HCT116 (cell line): ENCODE results near the gene AADACL2. TPM values are rescaled to one million over a fixed set of nuclear protein-coding genes. Genes with fewer than 3 reads are reported as not detected.

Experiments
- ATAC-seq: fragments of 200-7000 bp; cut with Tn5 transposase; 2 replicates; pipeline ENCODE4 v1.9.1; 2020; ENCODE audit warnings: mild to moderate bottlenecking, moderate library complexity
- BruUV-seq: library from RNA; stranded (reverse); fragments of 400-500 nt; replicated peaks from 2 replicates; lab custom pipeline; 2021; lab: Mats Ljungman, UMichigan
- CTCF ChIA-PET: fragments of 300-600 bp; sonication (Branson Sonifier 250); formaldehyde crosslinking; loops from one replicate; lab custom pipeline; 2021; ENCODE audit warnings: antibody characterized with exemption; lab: Charles Lee
- POLR2A ChIA-PET: fragments of 300-600, 350-600 bp; sonication (Branson Sonifier 250); formaldehyde crosslinking; loops from one replicate; lab custom pipeline; 2021; ENCODE audit warnings: antibody characterized with exemption; lab: Charles Lee
- RAD21 ChIA-PET, 2 experiments: fragments of 300-600 bp; sonication (Branson Sonifier 250); formaldehyde crosslinking; loops; one replicate each; lab custom pipeline; 2023; ENCODE audit warnings: low total read pairs in 2 of 2; ENCODE audit not compliant: uncharacterized antibody in 2 of 2, unreplicated experiment in 2 of 2, low non-redundant PET in 1 of 2; lab: Charles Lee
- DNase-seq: peaks from one replicate; pipeline ENCODE4 v3.0.0-alpha.2; 2010; ENCODE audit warnings: low read depth, low spot score
- H2AFZ ChIP-seq: fragments of 200-600 bp; shearing (Covaris generic), sonication (generic); 2 replicates; pipeline ENCODE4 v1.6.1; 2017; ENCODE audit warnings: low read depth, mixed run types, mixed read lengths, antibody characterized with exemption, low read length; ENCODE audit not compliant: poor library complexity, severe bottlenecking
- H3K27ac ChIP-seq: 2 replicates; pipeline ENCODE4 v1.5.1; 2012; ENCODE audit warnings: low read depth, low read length
- H3K27me3 ChIP-seq: fragments of 200-600 bp; sonication (generic); 2 replicates; pipeline ENCODE4 v1.6.1; 2016; ENCODE audit warnings: mixed run types, low read length, mixed read lengths; ENCODE audit not compliant: insufficient read depth
- H3K36me3 ChIP-seq, 2 experiments: fragments of 200-500 bp in 1 of 2; fragments of 200-600 bp in 1 of 2; sonication (Bioruptor generic) in 1 of 2; sonication (generic) in 1 of 2; 2 replicates each; pipeline versions ENCODE4 v1.5.1 to v1.6.1; 2014 to 2016; ENCODE audit warnings: low read length in 2 of 2, inconsistent platforms in 1 of 2, mixed read lengths in 1 of 2, mixed run types in 1 of 2; ENCODE audit not compliant: insufficient read depth in 2 of 2, control insufficient read depth in 1 of 2
- H3K4me1 ChIP-seq, 2 experiments: fragments of 200-600 bp in 1 of 2; sonication (generic) in 1 of 2; 2 replicates each; pipeline versions ENCODE4 v1.5.1 to v1.6.1; 2012 to 2017; ENCODE audit warnings: low read length in 2 of 2, inconsistent platforms in 1 of 2, mild to moderate bottlenecking in 1 of 2, mixed read lengths in 1 of 2, mixed run types in 1 of 2, moderate library complexity in 1 of 2; ENCODE audit not compliant: insufficient read depth in 2 of 2, control insufficient read depth in 1 of 2
- H3K4me2 ChIP-seq: fragments of 200-600 bp; sonication (generic); 2 replicates; pipeline ENCODE4 v1.6.1; 2017; ENCODE audit warnings: mixed run types, low read length, mixed read lengths
- H3K4me3 ChIP-seq, 2 experiments: fragments of 200-600 bp in 1 of 2; sonication (generic) in 1 of 2; replicated peaks in 1 of 2; 2 replicates each; pipeline ENCODE4 v1.5.1; 2011 to 2016; ENCODE audit warnings: low read length in 2 of 2, control low read depth in 1 of 2, low read depth in 1 of 2, mild to moderate bottlenecking in 1 of 2, mixed read lengths in 1 of 2, mixed run types in 1 of 2
- H3K79me2 ChIP-seq: fragments of 200-600 bp; sonication (generic); 2 replicates; pipeline ENCODE4 v1.6.1; 2017; ENCODE audit warnings: mild to moderate bottlenecking, mixed run types, low read length, moderate library complexity, mixed read lengths; ENCODE audit not compliant: insufficient read depth
- H3K9ac ChIP-seq: fragments of 200-600 bp; sonication (generic); 2 replicates; pipeline ENCODE4 v1.6.1; 2016; ENCODE audit warnings: low read length, mixed read lengths
- H3K9me2 ChIP-seq: fragments of 200-600 bp; sonication (generic), shearing (Covaris generic); 2 replicates; pipeline ENCODE4 v1.6.1; 2017; ENCODE audit warnings: mixed run types, mild to moderate bottlenecking, moderate library complexity; ENCODE audit not compliant: insufficient read depth
- H3K9me3 ChIP-seq, 2 experiments: fragments of 200-500 bp in 1 of 2; fragments of 200-600 bp in 1 of 2; sonication (Bioruptor generic) in 1 of 2; sonication (generic) in 1 of 2; 2 replicates each; pipeline ENCODE4 v1.6.1; 2014 to 2017; ENCODE audit warnings: low read length in 2 of 2, mixed read lengths in 2 of 2, inconsistent platforms in 1 of 2, low read depth in 1 of 2, mild to moderate bottlenecking in 1 of 2, mixed run types in 1 of 2, moderate library complexity in 1 of 2; ENCODE audit not compliant: control insufficient read depth in 1 of 2, insufficient read depth in 1 of 2
- H4K20me1 ChIP-seq: fragments of 200-600 bp; sonication (generic), shearing (Covaris generic); 2 replicates; pipeline ENCODE4 v1.6.1; 2017; ENCODE audit warnings: mixed run types, mild to moderate bottlenecking, moderate library complexity; ENCODE audit not compliant: insufficient read depth
- EGR1 ChIP-seq: IDR thresholded peaks from 2 replicates; pipeline ENCODE4 v1.6.1; 2012; ENCODE audit warnings: low read depth
- JUND ChIP-seq: IDR thresholded peaks from 2 replicates; pipeline ENCODE4 v1.6.1; 2012
- MAX ChIP-seq: IDR thresholded peaks from 2 replicates; pipeline ENCODE4 v1.6.1; 2012
- POLR2A ChIP-seq: IDR thresholded peaks from 2 replicates; pipeline ENCODE4 v1.7.0; 2011; ENCODE audit warnings: borderline replicate concordance; ENCODE audit not compliant: insufficient read depth, insufficient read length; ENCODE audit errors: extremely low read depth
- POLR2AphosphoS5 ChIP-seq: IDR thresholded peaks from 2 replicates; pipeline ENCODE4 v1.6.1; 2011; ENCODE audit warnings: mild to moderate bottlenecking, low read depth, low read length, moderate library complexity
- RAD21 ChIP-seq: IDR thresholded peaks from 2 replicates; pipeline ENCODE4 v1.6.1; 2012; ENCODE audit warnings: low read depth, mild to moderate bottlenecking
- REST ChIP-seq: IDR thresholded peaks from 2 replicates; pipeline ENCODE4 v1.6.1; 2012; ENCODE audit warnings: low read depth
- ZFX ChIP-seq: fragments of 450-650 bp; IDR thresholded peaks from 2 replicates; pipeline ENCODE4 v1.6.1; 2017
- intact Hi-C: fragments of 100-400 bp; cut with micrococcal nuclease; formaldehyde crosslinking; loops from 2 replicates; pipeline ENCODE4 v1.10.0; 2022
- total RNA-seq: library from RNA; stranded (reverse); gene quantifications from one replicate; pipeline ENCODE4 v1.2.1, GENCODE V29; 2021; ENCODE audit not compliant: unreplicated experiment
- TF ChIP-seq, protein P1 (sequence below): IDR thresholded peaks from 2 replicates; pipeline ENCODE4 v1.6.1; 2011; ENCODE audit warnings: mild to moderate bottlenecking, low read length, moderate library complexity; ENCODE audit not compliant: insufficient replicate concordance; ENCODE audit errors: extremely low read depth

AADACL2 gene
- total RNA-seq, 1 experiment from 2014 or later: not detected

- TF ChIP-seq, protein P1, sequence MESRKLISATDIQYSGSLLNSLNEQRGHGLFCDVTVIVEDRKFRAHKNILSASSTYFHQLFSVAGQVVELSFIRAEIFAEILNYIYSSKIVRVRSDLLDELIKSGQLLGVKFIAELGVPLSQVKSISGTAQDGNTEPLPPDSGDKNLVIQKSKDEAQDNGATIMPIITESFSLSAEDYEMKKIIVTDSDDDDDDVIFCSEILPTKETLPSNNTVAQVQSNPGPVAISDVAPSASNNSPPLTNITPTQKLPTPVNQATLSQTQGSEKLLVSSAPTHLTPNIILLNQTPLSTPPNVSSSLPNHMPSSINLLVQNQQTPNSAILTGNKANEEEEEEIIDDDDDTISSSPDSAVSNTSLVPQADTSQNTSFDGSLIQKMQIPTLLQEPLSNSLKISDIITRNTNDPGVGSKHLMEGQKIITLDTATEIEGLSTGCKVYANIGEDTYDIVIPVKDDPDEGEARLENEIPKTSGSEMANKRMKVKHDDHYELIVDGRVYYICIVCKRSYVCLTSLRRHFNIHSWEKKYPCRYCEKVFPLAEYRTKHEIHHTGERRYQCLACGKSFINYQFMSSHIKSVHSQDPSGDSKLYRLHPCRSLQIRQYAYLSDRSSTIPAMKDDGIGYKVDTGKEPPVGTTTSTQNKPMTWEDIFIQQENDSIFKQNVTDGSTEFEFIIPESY: no peak
- no peak for TF ChIP-seq RAD21
These were observed 70.5 kb downstream of the AADACL2 start (continued) for GRCh38 chr3:151804267-151804666.

- POLR2A ChIA-PET: no interaction called here
- no peak for ATAC-seq
- Histone ChIP-seq H3K79me2 (no peaks in the 10 kb centered on the region), H2AFZ (no peak overlapping the region), H3K4me2 (no peak overlapping the region), H3K27ac (no peak overlapping the region), H3K4me3 (no peak overlapping the region), H3K27me3 (no peaks in the 10 kb centered on the region), H3K9me2 (no peaks in the 10 kb centered on the region), H3K9me3 (no peaks in the 10 kb centered on the region; a peak in 1 of 4 replicates), H3K9ac (no peak overlapping the region), H3K36me3 (0 out of 4 replicates have a peak, but pooled peaks cover 0 to 3% of the 10 kb centered on the region in 2 experiments), H4K20me1 (no peaks in the 10 kb centered on the region), H3K4me1 (no peaks in the 10 kb centered on the region)
- RAD21 ChIA-PET: no interaction called here
- CTCF ChIA-PET: no interaction called here
- intact Hi-C loops: no loop called here
- no peak for DNase-seq
- BruUV-seq: no TSS peak
- TF ChIP-seq JUND: no peak
- TF ChIP-seq POLR2A: no peak
- TF ChIP-seq EGR1: no peak
- no peak for TF ChIP-seq ZFX
- no peak for TF ChIP-seq MAX
- no peak for TF ChIP-seq REST
- TF ChIP-seq POLR2AphosphoS5: no peak
- TF ChIP-seq RAD21: no peak
These were observed 73.1 kb downstream of the AADACL2 start for GRCh38 chr3:151806838-151807237.

Other genes starting within 250 kb of the AADACL2 start
- gene AADAC, start 80.2 kb downstream of the AADACL2 start, total RNA-seq: 3.8 TPM
- 0.17 TPM for gene SUCNR1, start 139.7 kb downstream of the AADACL2 start, total RNA-seq